NCI-H187 treated with DMSO at 0.1 percent for 48 hours (cell line): Measurements from ENCODE around the gene CHIC2.
A peak's percentile ranks its signal among the peaks of the same experiment; 100 is the strongest.
"Not testable (repeated sequence)": the region's sequence is repeated elsewhere in the genome, so short reads cannot be mapped to it uniquely, and the experiment has no call there.

Source experiments
- DNase-seq: peaks from one replicate; lab custom pipeline; 2025; lab: John Stamatoyannopoulos, UW

The CHIC2 gene

GRCh38 chr4:54064317-54065111 lies at the start of gene CHIC2:
CHIC2 (minus strand) TSS chr4:54064605; CDS start chr4:54064300, 305 bp downstream.
- DNase-seq, result peak; percentile 58

GRCh38 chr4:54113206-54113605 lies 48.8 kb upstream of the CHIC2 start:
- DNase-seq, result not testable (repeated sequence)

- DNase-seq, result no peak
These were observed 45.6 kb upstream of the CHIC2 start for GRCh38 chr4:54110019-54110416.

- DNase-seq, result no peak
These were observed 45.0 kb upstream of the CHIC2 start for GRCh38 chr4:54109241-54110018.

- no peak for DNase-seq
These were observed 43.7 kb upstream of the CHIC2 start for GRCh38 chr4:54107951-54108748.

GRCh38 chr4:54104907-54105306 lies 40.5 kb upstream of the CHIC2 start:
- DNase-seq, result no peak

- no peak for DNase-seq
These were observed 38.8 kb upstream of the CHIC2 start for GRCh38 chr4:54103190-54103574.

- DNase-seq, result no peak
These were observed 38.2 kb upstream of the CHIC2 start for GRCh38 chr4:54102531-54103106.

- no peak for DNase-seq
These were observed 37.0 kb upstream of the CHIC2 start for GRCh38 chr4:54101190-54102041.

- no peak for DNase-seq
These were observed 36.3 kb upstream of the CHIC2 start for GRCh38 chr4:54100595-54101189.

- DNase-seq, result no peak
These were observed 35.6 kb upstream of the CHIC2 start, which contains the start of gene GSX2 for GRCh38 chr4:54099748-54100574. GSX2 (plus strand) TSS chr4:54100163; CDS start chr4:54100345, 182 bp downstream.

GRCh38 chr4:54099287-54099747 lies 34.9 kb upstream of the CHIC2 start:
- DNase-seq, result no peak

- DNase-seq, result no peak
These were observed 34.0 kb upstream of the CHIC2 start for GRCh38 chr4:54098375-54098774.

GRCh38 chr4:54097152-54097551 lies 32.7 kb upstream of the CHIC2 start:
- no peak for DNase-seq

- no peak for DNase-seq
These were observed 32.0 kb upstream of the CHIC2 start for GRCh38 chr4:54096295-54096962.

- no peak for DNase-seq
These were observed 30.9 kb upstream of the CHIC2 start for GRCh38 chr4:54095110-54095825.

- DNase-seq, result no peak
These were observed 30.0 kb upstream of the CHIC2 start for GRCh38 chr4:54094451-54094850.
